HG02759 (cell line): ENCODE results near the gene POLN.

Source experiments
- ATAC-seq: cut with Tn5 transposase; IDR thresholded peaks from one replicate; pipeline ENCODE4 v1.9.1; 2021; ENCODE audit warnings: mild to moderate bottlenecking, moderate library complexity; ENCODE audit not compliant: unreplicated experiment

Gene POLN

GRCh38 chr4:2241410-2242353 is at the start of gene POLN, which contains the start of gene HAUS3:
TSS of gene POLN (minus strand) at chr4:2242121. CDS start at chr4:2229231, 12,890 bp downstream.
TSS of gene HAUS3 (minus strand) at chr4:2242121. CDS start at chr4:2240946, 1,175 bp downstream.
- ATAC-seq: peak; percentile 86

- no peak for ATAC-seq
Observed at GRCh38 chr4:2290974-2291704, 49.2 kb upstream of the POLN start.

- ATAC-seq: no peak
Observed at GRCh38 chr4:2290488-2290887, 48.6 kb upstream of the POLN start.

- ATAC-seq: no peak
Observed at GRCh38 chr4:2289955-2290333, 48.0 kb upstream of the POLN start.

- ATAC-seq: no peak
Observed at GRCh38 chr4:2289311-2289954, 47.5 kb upstream of the POLN start.

- ATAC-seq: no peak
Observed at GRCh38 chr4:2288051-2288541, 46.2 kb upstream of the POLN start.

GRCh38 chr4:2287594-2287915 is 45.6 kb upstream of the POLN start:
- no peak for ATAC-seq

GRCh38 chr4:2286904-2287593 is 45.1 kb upstream of the POLN start:
- no peak for ATAC-seq

GRCh38 chr4:2285613-2286381 is 43.9 kb upstream of the POLN start:
- ATAC-seq: no peak

- no peak for ATAC-seq
Observed at GRCh38 chr4:2284934-2285612, 43.2 kb upstream of the POLN start.

GRCh38 chr4:2284161-2284933 is 42.4 kb upstream of the POLN start:
- ATAC-seq: no peak

GRCh38 chr4:2283199-2283711 is 41.3 kb upstream of the POLN start:
- ATAC-seq: no peak

- peak; percentile 75 for ATAC-seq
Observed at GRCh38 chr4:2281575-2282343, 39.8 kb upstream of the POLN start.

GRCh38 chr4:2280531-2281300 is 38.8 kb upstream of the POLN start:
- no peak for ATAC-seq

- ATAC-seq: no peak
Observed at GRCh38 chr4:2277956-2278355, 36.0 kb upstream of the POLN start.

- no peak for ATAC-seq
Observed at GRCh38 chr4:2276581-2277325, 34.8 kb upstream of the POLN start.
